Epithelial cell of esophagus (primary cell): Measurements from ENCODE around the gene GTPBP1.

Experiments
- DNase-seq: peaks from one replicate; pipeline ENCODE4 v3.0.0; 2010; ENCODE audit warnings: low read depth
- H3K4me3 ChIP-seq: 2 replicates; pipeline ENCODE4 v1.5.1; 2011; ENCODE audit warnings: mild to moderate bottlenecking, low read length, control low read depth
- CTCF ChIP-seq: IDR thresholded peaks from 2 replicates; pipeline ENCODE4 v1.5.1; 2011; ENCODE audit warnings: low read depth, mild to moderate bottlenecking, low read length, control low read depth, inconsistent platforms; ENCODE audit not compliant: insufficient read depth; ENCODE audit errors: missing control alignments

Gene GTPBP1

GRCh38 chr22:38716271-38716670, 10.5 kb downstream of the GTPBP1 start:
- DNase-seq = peak; percentile 20
- TF ChIP-seq CTCF = no peak

GRCh38 chr22:38716826-38717225, 11.1 kb downstream of the GTPBP1 start:
- no peak for TF ChIP-seq CTCF
- no peak overlapping the region for H3K4me3 ChIP-seq
- no peak for DNase-seq

More at GRCh38 chr22:38716271-38716670, 10.5 kb downstream of the GTPBP1 start:
- no peak overlapping the region for H3K4me3 ChIP-seq

- H3K4me3 ChIP-seq = no peak overlapping the region
- no peak for DNase-seq
- no peak for TF ChIP-seq CTCF
Measured at GRCh38 chr22:38717244-38717643, 11.5 kb downstream of the GTPBP1 start.

GRCh38 chr22:38718414-38718813, 12.7 kb downstream of the GTPBP1 start:
- TF ChIP-seq CTCF = peak; percentile 88
- peak; percentile 91 for DNase-seq
- no peak overlapping the region for H3K4me3 ChIP-seq

GRCh38 chr22:38719196-38719595, 13.5 kb downstream of the GTPBP1 start:
- TF ChIP-seq CTCF = no peak
- H3K4me3 ChIP-seq = no peak overlapping the region
- no peak for DNase-seq

GRCh38 chr22:38720350-38720749, 14.6 kb downstream of the GTPBP1 start:
- DNase-seq = no peak
- TF ChIP-seq CTCF = no peak
- no peak overlapping the region for H3K4me3 ChIP-seq

GRCh38 chr22:38721551-38721950, 15.8 kb downstream of the GTPBP1 start:
- no peak for DNase-seq
- no peak overlapping the region for H3K4me3 ChIP-seq
- no peak for TF ChIP-seq CTCF
